Measurements from ENCODE around the gene HOMER2.

Gene HOMER2

DNA sequence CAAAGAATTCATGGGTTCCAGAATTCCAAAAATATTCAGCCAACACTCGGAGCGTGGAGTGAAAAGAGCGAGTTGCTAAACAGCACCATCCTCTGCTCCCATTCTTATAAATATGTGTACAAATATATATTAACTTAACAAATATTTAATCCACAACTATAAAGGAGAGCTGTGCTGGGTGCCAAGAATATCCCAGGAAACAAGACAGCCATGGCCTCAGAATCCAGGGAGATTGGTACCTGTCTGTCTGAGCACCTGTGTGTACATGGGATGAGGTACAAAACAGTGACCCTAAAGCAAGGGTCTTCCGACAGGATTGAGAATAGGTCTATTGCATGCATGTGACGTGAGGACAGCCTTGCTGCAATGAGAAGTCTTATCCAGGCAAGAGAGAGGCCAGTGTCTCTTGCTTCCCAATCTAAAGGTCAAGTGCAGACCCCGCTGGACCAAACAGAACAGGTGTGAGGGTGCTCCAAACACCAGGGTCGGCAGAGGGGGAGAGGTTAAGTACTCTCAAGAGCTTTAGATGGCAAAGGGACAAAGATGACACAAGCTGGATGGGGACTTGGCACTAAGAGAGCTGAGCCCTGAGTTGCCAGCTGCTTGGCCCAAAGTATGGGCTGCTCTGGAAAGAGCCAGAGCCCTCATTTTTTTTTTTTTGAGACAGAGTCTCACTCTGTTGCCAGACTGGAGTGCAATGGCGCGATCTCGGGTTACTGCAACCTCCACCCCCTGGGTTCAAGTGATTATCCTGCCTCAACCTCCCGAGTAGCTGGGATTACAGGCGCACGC lies 36.2 kb downstream of the HOMER2 start:
- TF ChIP-seq EZH2phosphoT487 (IDR thresholded peaks at IDR 0.05; ENCODE audit: low read depth), result no peak
- TF ChIP-seq, protein P1, sequence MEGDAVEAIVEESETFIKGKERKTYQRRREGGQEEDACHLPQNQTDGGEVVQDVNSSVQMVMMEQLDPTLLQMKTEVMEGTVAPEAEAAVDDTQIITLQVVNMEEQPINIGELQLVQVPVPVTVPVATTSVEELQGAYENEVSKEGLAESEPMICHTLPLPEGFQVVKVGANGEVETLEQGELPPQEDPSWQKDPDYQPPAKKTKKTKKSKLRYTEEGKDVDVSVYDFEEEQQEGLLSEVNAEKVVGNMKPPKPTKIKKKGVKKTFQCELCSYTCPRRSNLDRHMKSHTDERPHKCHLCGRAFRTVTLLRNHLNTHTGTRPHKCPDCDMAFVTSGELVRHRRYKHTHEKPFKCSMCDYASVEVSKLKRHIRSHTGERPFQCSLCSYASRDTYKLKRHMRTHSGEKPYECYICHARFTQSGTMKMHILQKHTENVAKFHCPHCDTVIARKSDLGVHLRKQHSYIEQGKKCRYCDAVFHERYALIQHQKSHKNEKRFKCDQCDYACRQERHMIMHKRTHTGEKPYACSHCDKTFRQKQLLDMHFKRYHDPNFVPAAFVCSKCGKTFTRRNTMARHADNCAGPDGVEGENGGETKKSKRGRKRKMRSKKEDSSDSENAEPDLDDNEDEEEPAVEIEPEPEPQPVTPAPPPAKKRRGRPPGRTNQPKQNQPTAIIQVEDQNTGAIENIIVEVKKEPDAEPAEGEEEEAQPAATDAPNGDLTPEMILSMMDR (IDR thresholded peaks at IDR 0.05; ENCODE audit: low read depth, low read length), result no peak
- H2AFZ ChIP-seq (ENCODE audit: low read depth, low read length), result no peak overlapping the region
- no peaks in the 10 kb centered on the region for H4K20me1 ChIP-seq (ENCODE audit: insufficient read depth, low read length)
- H3K4me2 ChIP-seq (ENCODE audit: low read length), result no peak overlapping the region
- no peak overlapping the region for H3K27ac ChIP-seq (ENCODE audit: low read length)
- no peaks in the 10 kb centered on the region for H3K27me3 ChIP-seq (ENCODE audit: low read depth, low read length)
- no peak overlapping the region for H3K4me3 ChIP-seq (ENCODE audit: low read length)
- no peaks in the 10 kb centered on the region for H3K36me3 ChIP-seq (replicated peaks; ENCODE audit: low read depth, low read length)
- no peak overlapping the region for H3K9ac ChIP-seq (ENCODE audit: low read length)
- no peaks in the 10 kb centered on the region for H3K79me2 ChIP-seq (ENCODE audit: low read length)
- H3K9me3 ChIP-seq (ENCODE audit: insufficient read depth, low read length), result no peaks in the 10 kb centered on the region
- H3K4me1 ChIP-seq (ENCODE audit: low read length), result no peaks in the 10 kb centered on the region

DNA sequence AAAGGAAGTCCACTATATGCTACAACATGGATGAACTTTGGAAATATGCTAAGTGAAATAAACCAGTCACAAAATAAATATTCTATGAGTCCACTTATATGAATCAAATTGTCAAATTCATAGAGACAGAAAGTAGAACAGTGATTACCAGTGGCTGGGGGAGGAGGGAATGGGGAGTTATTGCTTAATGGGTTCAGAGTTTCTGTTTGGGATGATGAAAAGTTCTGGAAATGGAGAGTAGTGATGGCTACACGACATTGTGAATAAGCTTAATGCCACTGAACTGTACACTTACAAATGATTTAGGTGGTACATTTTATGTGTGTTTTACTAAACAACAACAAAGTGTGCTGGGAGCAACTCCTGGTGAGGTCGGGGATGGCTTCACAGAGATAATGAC lies 38.1 kb downstream of the HOMER2 start:
- no peaks in the 10 kb centered on the region for H3K27me3 ChIP-seq (ENCODE audit: low read depth, low read length)
- H3K9me3 ChIP-seq (ENCODE audit: insufficient read depth, low read length), result no peaks in the 10 kb centered on the region
- no peak for TF ChIP-seq EZH2phosphoT487 (IDR thresholded peaks at IDR 0.05; ENCODE audit: low read depth)
- TF ChIP-seq, protein P1 (IDR thresholded peaks at IDR 0.05; ENCODE audit: low read depth, low read length), result no peak
- H4K20me1 ChIP-seq (ENCODE audit: insufficient read depth, low read length), result no peaks in the 10 kb centered on the region
- no peak overlapping the region for H3K4me3 ChIP-seq (ENCODE audit: low read length)
- H3K79me2 ChIP-seq (ENCODE audit: low read length), result no peaks in the 10 kb centered on the region
- H3K4me1 ChIP-seq (ENCODE audit: low read length), result no peaks in the 10 kb centered on the region
- no peak overlapping the region for H2AFZ ChIP-seq (ENCODE audit: low read depth, low read length)
- no peak overlapping the region for H3K4me2 ChIP-seq (ENCODE audit: low read length)
- no peaks in the 10 kb centered on the region for H3K36me3 ChIP-seq (replicated peaks; ENCODE audit: low read depth, low read length)
- H3K9ac ChIP-seq (ENCODE audit: low read length), result no peak overlapping the region
- no peak overlapping the region for H3K27ac ChIP-seq (ENCODE audit: low read length)

GRCh38 chr15:82911458-82911857 lies 41.1 kb downstream of the HOMER2 start:
- no peaks in the 10 kb centered on the region for H3K4me1 ChIP-seq (ENCODE audit: low read length)
- no peaks in the 10 kb centered on the region for H3K27me3 ChIP-seq (ENCODE audit: low read depth, low read length)
- H3K27ac ChIP-seq (ENCODE audit: low read length), result no peak overlapping the region
- peaks cover 14% of the 10 kb centered on the region; the same call in 1 of the 2 replicates for H3K9me3 ChIP-seq (ENCODE audit: insufficient read depth, low read length)
- H3K79me2 ChIP-seq (ENCODE audit: low read length), result no peaks in the 10 kb centered on the region
- no peaks in the 10 kb centered on the region for H4K20me1 ChIP-seq (ENCODE audit: insufficient read depth, low read length)
- H3K4me3 ChIP-seq (ENCODE audit: low read length), result no peak overlapping the region
- H3K36me3 ChIP-seq (replicated peaks; ENCODE audit: low read depth, low read length), result no peaks in the 10 kb centered on the region
- no peak overlapping the region for H3K4me2 ChIP-seq (ENCODE audit: low read length)
- H2AFZ ChIP-seq (ENCODE audit: low read depth, low read length), result no peak overlapping the region
- no peak overlapping the region for H3K9ac ChIP-seq (ENCODE audit: low read length)
- no peak for TF ChIP-seq EZH2phosphoT487 (IDR thresholded peaks at IDR 0.05; ENCODE audit: low read depth)
- TF ChIP-seq, protein P1 (IDR thresholded peaks at IDR 0.05; ENCODE audit: low read depth, low read length), result no peak

DNA sequence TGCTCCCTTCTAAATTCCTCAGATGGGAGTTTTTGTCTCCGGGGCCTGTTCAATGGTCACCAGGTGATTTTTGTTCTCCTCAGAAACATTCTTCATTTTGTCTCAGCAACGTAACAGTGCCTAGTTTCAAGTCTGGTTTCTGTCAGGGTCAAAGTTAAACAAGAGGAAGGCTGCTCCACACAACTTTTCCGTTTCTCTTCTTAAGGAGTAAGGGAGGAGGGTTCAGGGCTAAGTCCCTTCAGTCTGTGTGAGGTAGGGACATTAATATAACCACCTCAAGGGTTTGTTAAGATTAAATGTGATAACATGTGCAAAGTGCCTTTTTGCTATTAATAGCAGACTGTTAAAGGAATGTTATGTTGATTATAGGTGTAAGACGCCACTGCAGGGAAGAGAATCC lies 41.8 kb downstream of the HOMER2 start:
- Histone ChIP-seq H3K4me2 (ENCODE audit: low read length) (no peak overlapping the region), H3K9me3 (ENCODE audit: insufficient read depth, low read length) (peaks cover 14% of the 10 kb centered on the region; the same call in 1 of the 2 replicates), H3K4me1 (ENCODE audit: low read length) (no peaks in the 10 kb centered on the region), H3K27ac (ENCODE audit: low read length) (no peak overlapping the region), H2AFZ (ENCODE audit: low read depth, low read length) (no peak overlapping the region), H4K20me1 (ENCODE audit: insufficient read depth, low read length) (no peaks in the 10 kb centered on the region), H3K27me3 (ENCODE audit: low read depth, low read length) (no peaks in the 10 kb centered on the region), H3K9ac (ENCODE audit: low read length) (no peak overlapping the region), H3K4me3 (ENCODE audit: low read length) (no peak overlapping the region), H3K79me2 (ENCODE audit: low read length) (no peaks in the 10 kb centered on the region), H3K36me3 (replicated peaks; ENCODE audit: low read depth, low read length) (no peaks in the 10 kb centered on the region)
- TF ChIP-seq EZH2phosphoT487 (IDR thresholded peaks at IDR 0.05; ENCODE audit: low read depth), result no peak
- TF ChIP-seq, protein P1 (IDR thresholded peaks at IDR 0.05; ENCODE audit: low read depth, low read length), result no peak
